RWPE2 (cell line): Measurements from ENCODE around the gene TDRD3.

Source experiments
- ATAC-seq: fragments of 200-7000 bp; cut with Tn5 transposase; 3 replicates; pipeline ENCODE4 v1.9.1; 2021; ENCODE audit warnings: low read depth
- DNase-seq: peaks from one replicate; pipeline ENCODE4 v3.0.0-alpha.2; 2020; ENCODE audit warnings: low spot score
- H3K27ac ChIP-seq: fragments of 450-650 bp; 2 replicates; pipeline ENCODE4 v1.5.1; 2017; ENCODE audit warnings: mild to moderate bottlenecking; ENCODE audit not compliant: poor library complexity, severe bottlenecking
- H3K27me3 ChIP-seq: fragments of 250-450 bp; sonication (Bioruptor Pico); 2 replicates; pipeline ENCODE4 v1.5.1; 2021; ENCODE audit warnings: mild to moderate bottlenecking, moderate library complexity; ENCODE audit not compliant: insufficient read depth, poor library complexity, severe bottlenecking
- H3K36me3 ChIP-seq: fragments of 250-450 bp; sonication (Bioruptor Pico); 2 replicates; pipeline ENCODE4 v1.5.1; 2020; ENCODE audit warnings: low read depth, mild to moderate bottlenecking, moderate library complexity
- H3K4me1 ChIP-seq: fragments of 250-450 bp; sonication (Bioruptor Pico); 2 replicates; pipeline ENCODE4 v1.5.1; 2021; ENCODE audit warnings: mild to moderate bottlenecking, moderate library complexity; ENCODE audit not compliant: insufficient read depth, poor library complexity, severe bottlenecking
- H3K4me3 ChIP-seq: fragments of 250-450 bp; sonication (Bioruptor Pico); 2 replicates; pipeline ENCODE4 v1.5.1; 2021; ENCODE audit warnings: mild to moderate bottlenecking, moderate library complexity; ENCODE audit not compliant: severe bottlenecking
- H3K9me3 ChIP-seq: fragments of 250-450 bp; sonication (Bioruptor Pico); 2 replicates; pipeline ENCODE4 v1.5.1; 2021; ENCODE audit warnings: mild to moderate bottlenecking, moderate library complexity; ENCODE audit not compliant: severe bottlenecking
- TF ChIP-seq, protein P1 (sequence below): fragments of 450-650 bp; IDR thresholded peaks from one replicate; pipeline ENCODE4 v1.5.1; 2017; ENCODE audit warnings: mild to moderate bottlenecking, moderate library complexity; ENCODE audit not compliant: poor library complexity, severe bottlenecking

TDRD3 gene

DNA sequence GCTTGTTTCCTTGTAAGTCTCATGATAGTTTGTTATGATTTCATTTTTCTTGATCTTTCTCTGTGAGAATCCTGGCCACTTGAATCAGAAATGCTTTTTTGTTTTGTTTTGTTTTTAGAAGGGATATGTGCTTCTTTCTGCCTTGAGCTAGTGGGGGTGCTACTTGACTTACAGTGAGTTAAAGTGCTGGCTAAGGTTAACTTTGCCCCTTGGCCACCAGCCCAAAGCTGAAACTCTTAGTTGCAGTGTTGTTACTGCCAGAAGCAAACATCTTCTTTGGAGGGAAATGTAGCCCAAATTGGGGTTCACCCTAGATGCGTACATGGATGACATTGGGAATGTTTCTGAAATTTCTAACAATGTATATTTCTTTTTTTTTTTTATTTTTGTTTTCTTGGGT, 57.4 kb downstream of the TDRD3 start:
- no peak for DNase-seq
- H3K36me3 ChIP-seq: no peaks in the 10 kb centered on the region
- H3K27ac ChIP-seq: no peak overlapping the region
- no peak overlapping the region for H3K4me3 ChIP-seq
- H3K27me3 ChIP-seq: no peaks in the 10 kb centered on the region
- H3K4me1 ChIP-seq: no peaks in the 10 kb centered on the region
- no peaks in the 10 kb centered on the region for H3K9me3 ChIP-seq
- TF ChIP-seq, protein P1, sequence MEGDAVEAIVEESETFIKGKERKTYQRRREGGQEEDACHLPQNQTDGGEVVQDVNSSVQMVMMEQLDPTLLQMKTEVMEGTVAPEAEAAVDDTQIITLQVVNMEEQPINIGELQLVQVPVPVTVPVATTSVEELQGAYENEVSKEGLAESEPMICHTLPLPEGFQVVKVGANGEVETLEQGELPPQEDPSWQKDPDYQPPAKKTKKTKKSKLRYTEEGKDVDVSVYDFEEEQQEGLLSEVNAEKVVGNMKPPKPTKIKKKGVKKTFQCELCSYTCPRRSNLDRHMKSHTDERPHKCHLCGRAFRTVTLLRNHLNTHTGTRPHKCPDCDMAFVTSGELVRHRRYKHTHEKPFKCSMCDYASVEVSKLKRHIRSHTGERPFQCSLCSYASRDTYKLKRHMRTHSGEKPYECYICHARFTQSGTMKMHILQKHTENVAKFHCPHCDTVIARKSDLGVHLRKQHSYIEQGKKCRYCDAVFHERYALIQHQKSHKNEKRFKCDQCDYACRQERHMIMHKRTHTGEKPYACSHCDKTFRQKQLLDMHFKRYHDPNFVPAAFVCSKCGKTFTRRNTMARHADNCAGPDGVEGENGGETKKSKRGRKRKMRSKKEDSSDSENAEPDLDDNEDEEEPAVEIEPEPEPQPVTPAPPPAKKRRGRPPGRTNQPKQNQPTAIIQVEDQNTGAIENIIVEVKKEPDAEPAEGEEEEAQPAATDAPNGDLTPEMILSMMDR: no peak
- ATAC-seq: no peak

DNA sequence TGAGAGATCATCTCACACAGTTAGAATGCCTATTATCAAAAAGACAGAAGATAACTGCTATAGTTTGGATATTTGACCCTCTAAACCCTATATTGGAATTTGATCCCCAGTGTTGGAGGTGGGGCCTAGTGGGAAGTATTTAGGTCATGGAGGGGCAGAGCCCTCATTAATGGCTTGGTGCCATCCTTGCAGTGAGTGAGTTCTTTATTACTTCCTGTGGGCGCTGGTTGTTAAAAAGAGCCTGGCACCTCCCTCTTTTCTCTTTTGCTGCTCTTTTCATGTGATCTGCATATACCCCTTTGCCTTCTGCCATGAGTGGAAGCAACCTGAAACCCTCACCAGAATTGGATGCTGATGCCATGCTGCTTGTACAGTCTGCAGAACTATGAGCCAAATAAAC, 66.8 kb downstream of the TDRD3 start:
- Histone ChIP-seq H3K36me3 (no peaks in the 10 kb centered on the region), H3K27ac (no peak overlapping the region), H3K4me3 (no peak overlapping the region), H3K9me3 (no peaks in the 10 kb centered on the region), H3K4me1 (no peaks in the 10 kb centered on the region), H3K27me3 (no peaks in the 10 kb centered on the region)
- TF ChIP-seq, protein P1: no peak
- DNase-seq: no peak
- no peak for ATAC-seq

DNA sequence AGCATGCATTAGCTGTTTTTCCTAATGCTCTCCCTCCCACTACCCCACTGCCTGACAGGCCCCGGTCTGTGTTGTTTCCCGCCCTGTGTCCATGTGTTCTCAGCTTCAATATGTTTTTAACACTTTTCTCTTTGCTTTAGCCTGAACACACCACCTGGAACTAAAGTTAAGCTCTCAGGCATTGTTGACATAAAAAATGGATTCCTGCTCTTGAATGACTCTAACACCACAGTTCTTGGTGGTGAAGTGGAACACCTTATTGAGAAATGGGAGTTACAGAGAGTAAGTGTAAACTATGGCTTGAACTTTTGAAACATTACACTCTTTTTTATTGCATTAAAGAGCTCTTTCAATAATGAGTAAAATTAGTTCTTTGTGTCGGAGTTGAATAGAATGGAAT, 70.1 kb downstream of the TDRD3 start:
- Histone ChIP-seq H3K9me3 (no peaks in the 10 kb centered on the region), H3K27ac (no peak overlapping the region), H3K4me1 (no peaks in the 10 kb centered on the region), H3K36me3 (no peaks in the 10 kb centered on the region), H3K4me3 (no peak overlapping the region), H3K27me3 (no peaks in the 10 kb centered on the region)
- TF ChIP-seq, protein P1: no peak
- DNase-seq (no peak), ATAC-seq (no peak)

DNA sequence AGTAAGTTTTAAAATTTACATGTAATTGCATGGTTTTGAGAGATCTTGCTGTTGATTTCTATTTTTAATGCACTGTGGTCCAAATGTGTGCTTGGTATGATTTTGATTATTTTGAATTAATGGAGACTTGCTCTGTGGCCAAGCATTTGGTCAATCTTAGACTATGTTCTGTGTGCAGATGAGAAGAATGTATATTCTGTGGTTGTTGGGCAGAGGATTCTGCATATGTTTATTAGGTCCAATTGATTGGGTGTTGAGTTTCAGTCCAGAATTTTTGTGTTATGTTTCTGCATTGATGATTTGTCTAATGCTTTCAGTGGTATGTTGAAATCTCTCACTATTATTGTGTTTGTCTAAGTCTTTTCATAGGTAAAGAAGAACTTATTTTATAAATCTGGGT, 82.3 kb downstream of the TDRD3 start:
- Histone ChIP-seq H3K27me3 (no peaks in the 10 kb centered on the region), H3K27ac (no peak overlapping the region), H3K4me1 (no peaks in the 10 kb centered on the region), H3K4me3 (no peak overlapping the region), H3K9me3 (no peaks in the 10 kb centered on the region), H3K36me3 (no peaks in the 10 kb centered on the region)
- ATAC-seq (no peak), DNase-seq (no peak)
- TF ChIP-seq, protein P1: no peak

DNA sequence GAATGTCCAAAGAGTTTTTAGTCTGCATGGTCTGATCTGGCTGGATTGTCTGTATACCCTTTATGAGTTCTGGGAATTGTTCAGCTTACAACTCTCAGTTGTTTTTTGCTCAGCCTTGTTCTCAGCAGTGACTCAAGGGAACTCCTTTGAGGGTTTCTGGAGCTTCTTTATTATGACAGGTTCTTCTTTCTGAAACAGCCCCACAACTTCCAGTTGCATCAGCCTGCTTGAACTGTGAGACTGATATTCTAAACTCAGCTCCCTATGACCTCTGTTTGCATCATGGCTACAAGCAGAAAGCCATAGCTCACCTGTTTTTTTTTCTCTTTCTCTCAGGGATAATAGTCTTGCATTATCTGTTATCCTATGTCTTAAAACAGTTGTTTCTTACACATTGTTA, 85.0 kb downstream of the TDRD3 start:
- Histone ChIP-seq H3K36me3 (0 out of 2 replicates have a peak, but pooled peaks cover 4% of the 10 kb centered on the region), H3K27ac (no peak overlapping the region), H3K4me1 (no peaks in the 10 kb centered on the region), H3K9me3 (no peaks in the 10 kb centered on the region), H3K27me3 (no peaks in the 10 kb centered on the region), H3K4me3 (no peak overlapping the region)
- DNase-seq (no peak), ATAC-seq (no peak)
- TF ChIP-seq, protein P1: no peak
